IPS-NIHi7 (cell line): ENCODE data around the gene NR2F2.

Experiments
- DNase-seq: peaks from one replicate; pipeline ENCODE4 v3.0.0; 2012; ENCODE audit warnings: mixed read lengths; ENCODE audit errors: extremely low spot score

NR2F2 gene

GRCh38 chr15:96316953-96317629 lies 13.4 kb upstream of the NR2F2 start:
- DNase-seq: no peak

- DNase-seq: no peak
Measured at GRCh38 chr15:96320107-96320506, 10.4 kb upstream of the NR2F2 start.

- no peak for DNase-seq
Measured at GRCh38 chr15:96320703-96321638, 9.5 kb upstream of the NR2F2 start.

GRCh38 chr15:96321639-96322535 lies 8.6 kb upstream of the NR2F2 start:
- no peak for DNase-seq

- DNase-seq: no peak
Measured at GRCh38 chr15:96322536-96323318, 7.8 kb upstream of the NR2F2 start.

- no peak for DNase-seq
Measured at GRCh38 chr15:96323319-96324145, 7.0 kb upstream of the NR2F2 start.

- no peak for DNase-seq
Measured at GRCh38 chr15:96324192-96324895, 6.2 kb upstream of the NR2F2 start.

- DNase-seq: no peak
Measured at GRCh38 chr15:96324940-96325540, 5.5 kb upstream of the NR2F2 start.

GRCh38 chr15:96325541-96326327 lies 4.8 kb upstream of the NR2F2 start:
- no peak for DNase-seq

GRCh38 chr15:96326328-96327154 lies 4.0 kb upstream of the NR2F2 start:
- no peak for DNase-seq

GRCh38 chr15:96327155-96327741 lies 3.3 kb upstream of the NR2F2 start:
- DNase-seq: no peak

- DNase-seq: no peak
Measured at GRCh38 chr15:96328181-96328876, 2.2 kb upstream of the NR2F2 start.

- no peak for DNase-seq
Measured at GRCh38 chr15:96328877-96329195, 1.7 kb upstream of the NR2F2 start.

- DNase-seq: no peak
Measured at GRCh38 chr15:96329403-96329981, 1.0 kb upstream of the NR2F2 start.

- DNase-seq: no peak
Measured at GRCh38 chr15:96330064-96330449, 443 bp upstream of the NR2F2 start.
